HG03354 (cell line): ENCODE measurements around the gene PAX8.
"Not testable (repeated sequence)": the region's sequence is repeated elsewhere in the genome, so short reads cannot be mapped to it uniquely, and the experiment has no call there.

Experiments
- ATAC-seq: cut with Tn5 transposase; IDR thresholded peaks from one replicate; pipeline ENCODE4 v1.9.1; 2021; ENCODE audit warnings: mild to moderate bottlenecking; ENCODE audit not compliant: unreplicated experiment, poor library complexity, severe bottlenecking

The PAX8 gene

GRCh38 chr2:113240150-113240914 lies 38.4 kb downstream of the PAX8 start:
- no peak for ATAC-seq

- ATAC-seq = no peak
These were observed 39.6 kb downstream of the PAX8 start for GRCh38 chr2:113238871-113239839.

- no peak for ATAC-seq
These were observed 41.0 kb downstream of the PAX8 start for GRCh38 chr2:113237604-113238160.

GRCh38 chr2:113236367-113237159 lies 42.2 kb downstream of the PAX8 start:
- no peak for ATAC-seq

GRCh38 chr2:113235347-113236226 lies 43.1 kb downstream of the PAX8 start:
- not testable (repeated sequence) for ATAC-seq

- no peak for ATAC-seq
These were observed 43.9 kb downstream of the PAX8 start for GRCh38 chr2:113234721-113235346.

- ATAC-seq = no peak
These were observed 44.8 kb downstream of the PAX8 start for GRCh38 chr2:113233593-113234550.

- no peak for ATAC-seq
These were observed 46.0 kb downstream of the PAX8 start for GRCh38 chr2:113232740-113233139.

GRCh38 chr2:113232123-113232522 lies 46.6 kb downstream of the PAX8 start:
- no peak for ATAC-seq

- ATAC-seq = no peak
These were observed 47.7 kb downstream of the PAX8 start for GRCh38 chr2:113231064-113231463.

GRCh38 chr2:113230531-113230930 lies 48.2 kb downstream of the PAX8 start:
- no peak for ATAC-seq

- no peak for ATAC-seq
These were observed 48.9 kb downstream of the PAX8 start for GRCh38 chr2:113229795-113230194.

GRCh38 chr2:113228991-113229716 lies 49.6 kb downstream of the PAX8 start:
- ATAC-seq = no peak

- ATAC-seq = no peak
These were observed 50.4 kb downstream of the PAX8 start for GRCh38 chr2:113228351-113228750.

GRCh38 chr2:113227698-113228097 lies 51.0 kb downstream of the PAX8 start:
- ATAC-seq = no peak

GRCh38 chr2:113227290-113227689 lies 51.4 kb downstream of the PAX8 start:
- ATAC-seq = no peak

- no peak for ATAC-seq
These were observed 52.3 kb downstream of the PAX8 start for GRCh38 chr2:113226462-113226861.
